ENCODE data around the gene TEAD1. TPM values are rescaled to one million over a fixed set of nuclear protein-coding genes. Genes with fewer than 3 reads are reported as not detected.

Gene TEAD1
- total RNA-seq, 1 donor from 2014 or later: 163 TPM

- no peak for TF ChIP-seq CTCF (IDR thresholded peaks at IDR 0.05; ENCODE audit: unreplicated experiment)
- Mint-ChIP-seq H3K27ac (peak overlapping the region; percentile 70), H3K27me3 (ENCODE audit: low read depth) (no peaks in the 10 kb centered on the region), H3K4me1 (peaks cover 93% of the 10 kb centered on the region), H3K36me3 (no peaks in the 10 kb centered on the region), H3K9me3 (no peaks in the 10 kb centered on the region), H3K4me3 (peak overlapping the region; percentile 5)
- no peak for DNase-seq (ENCODE audit: low spot score in 2 of 2, unreplicated experiment in 2 of 2)
Observed at GRCh38 chr11:12698048-12698447, 23.8 kb downstream of the TEAD1 start.

GRCh38 chr11:12701811-12702592 is 27.8 kb downstream of the TEAD1 start:
- H3K27me3 Mint-ChIP-seq (ENCODE audit: low read depth): no peaks in the 10 kb centered on the region
- DNase-seq (ENCODE audit: low spot score in 2 of 2, unreplicated experiment in 2 of 2): no peak
- H3K4me3 Mint-ChIP-seq: no peak overlapping the region
- no peak for TF ChIP-seq CTCF (IDR thresholded peaks at IDR 0.05; ENCODE audit: unreplicated experiment)
- peak overlapping the region; percentile 83 for H3K27ac Mint-ChIP-seq
- H3K36me3 Mint-ChIP-seq: peaks cover 3% of the 10 kb centered on the region
- no peaks in the 10 kb centered on the region for H3K9me3 Mint-ChIP-seq
- peaks cover 92% of the 10 kb centered on the region for H3K4me1 Mint-ChIP-seq

- Mint-ChIP-seq H3K4me1 (peaks cover 94% of the 10 kb centered on the region), H3K9me3 (no peaks in the 10 kb centered on the region), H3K27me3 (ENCODE audit: low read depth) (no peaks in the 10 kb centered on the region), H3K36me3 (peaks cover 3% of the 10 kb centered on the region), H3K27ac (peak overlapping the region; percentile 88), H3K4me3 (no peak overlapping the region)
- no peak for DNase-seq (ENCODE audit: low spot score in 2 of 2, unreplicated experiment in 2 of 2)
- TF ChIP-seq CTCF (IDR thresholded peaks at IDR 0.05; ENCODE audit: unreplicated experiment): no peak
Observed at GRCh38 chr11:12702999-12703453, 28.8 kb downstream of the TEAD1 start.

- no peak for TF ChIP-seq CTCF (IDR thresholded peaks at IDR 0.05; ENCODE audit: unreplicated experiment)
- DNase-seq (ENCODE audit: low spot score in 2 of 2, unreplicated experiment in 2 of 2): peak in 1 of 2 experiments; percentile 58
- Mint-ChIP-seq H3K27ac (peak overlapping the region; percentile 88), H3K9me3 (no peaks in the 10 kb centered on the region), H3K27me3 (ENCODE audit: low read depth) (no peaks in the 10 kb centered on the region), H3K4me3 (no peak overlapping the region), H3K4me1 (peaks cover 93% of the 10 kb centered on the region), H3K36me3 (peaks cover 3% of the 10 kb centered on the region)
Observed at GRCh38 chr11:12704049-12704448, 29.8 kb downstream of the TEAD1 start.

GRCh38 chr11:12705874-12706273 is 31.7 kb downstream of the TEAD1 start:
- Mint-ChIP-seq H3K36me3 (peaks cover 3% of the 10 kb centered on the region), H3K9me3 (no peaks in the 10 kb centered on the region), H3K27me3 (ENCODE audit: low read depth) (no peaks in the 10 kb centered on the region), H3K4me3 (no peak overlapping the region), H3K27ac (peak overlapping the region; percentile 69), H3K4me1 (peaks cover 83% of the 10 kb centered on the region)
- no peak for TF ChIP-seq CTCF (IDR thresholded peaks at IDR 0.05; ENCODE audit: unreplicated experiment)
- DNase-seq (ENCODE audit: low spot score in 2 of 2, unreplicated experiment in 2 of 2): no peak
